Measurements from ENCODE around the gene ENDOG.
A peak's percentile ranks its signal among the peaks of the same experiment; 100 is the strongest.
"Not testable (repeated sequence)": the region's sequence is repeated elsewhere in the genome, so short reads cannot be mapped to it uniquely, and the experiment has no call there.

Gene ENDOG

DNA sequence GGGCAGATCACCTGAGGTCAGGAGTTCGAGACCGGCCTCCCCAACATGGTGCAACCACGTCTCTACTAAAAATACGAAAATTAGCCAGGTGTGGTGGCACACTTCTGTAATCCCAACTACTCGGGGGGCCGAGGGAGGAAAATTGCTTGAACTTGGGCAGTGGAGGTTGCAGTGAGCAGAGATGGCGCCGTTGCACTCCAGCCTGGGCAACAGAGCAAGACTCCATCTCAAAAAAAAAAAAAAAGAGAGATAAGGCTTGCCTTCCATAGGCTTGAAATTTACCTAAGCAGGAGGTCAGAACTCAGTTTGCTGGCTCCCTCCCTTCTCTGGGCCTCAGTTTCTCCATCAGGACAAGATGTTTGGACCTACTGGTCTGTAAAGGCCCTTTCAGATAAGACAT is 10.0 kb downstream of the ENDOG start:
- DNase-seq (ENCODE audit: low read depth in 1 of 2, low spot score in 1 of 2): no peak

DNA sequence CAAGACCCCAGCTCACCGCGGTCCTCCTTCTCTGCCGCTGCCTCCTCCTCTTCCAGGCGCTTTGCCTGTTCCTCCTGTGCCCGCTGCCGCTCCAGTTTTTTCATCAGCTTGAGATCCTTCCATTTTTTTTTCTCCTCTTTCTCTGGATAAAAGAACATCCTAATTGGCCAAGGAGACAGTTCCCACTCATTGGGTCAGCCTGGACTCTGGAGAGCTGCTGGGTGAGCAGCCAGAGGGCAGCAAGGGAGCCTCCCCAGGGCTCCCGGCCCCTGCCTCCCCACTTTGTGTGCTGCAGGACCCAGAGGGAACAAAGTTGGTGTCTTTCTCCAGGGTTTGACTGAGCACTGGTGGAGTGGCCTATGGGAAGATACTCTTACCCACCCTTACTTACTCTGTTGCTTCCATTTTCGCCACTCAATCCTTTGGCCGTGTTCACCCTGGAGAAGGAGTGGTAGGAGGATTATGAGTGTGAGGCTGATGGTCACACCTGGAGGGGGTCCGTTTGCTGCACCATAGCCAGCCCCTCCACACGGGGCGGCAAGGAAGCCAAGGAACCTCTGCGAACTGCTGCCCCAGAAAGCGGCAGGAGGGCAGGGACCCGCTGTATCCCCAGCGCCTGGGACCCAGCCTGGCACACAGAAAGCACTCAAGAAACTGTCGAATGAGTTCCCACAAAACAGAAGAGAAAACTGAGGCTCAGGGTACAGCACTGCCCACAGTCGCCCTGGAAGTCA is 10.6 kb downstream of the ENDOG start:
- DNase-seq (ENCODE audit: low read depth in 1 of 2, low spot score in 1 of 2): no peak

DNA sequence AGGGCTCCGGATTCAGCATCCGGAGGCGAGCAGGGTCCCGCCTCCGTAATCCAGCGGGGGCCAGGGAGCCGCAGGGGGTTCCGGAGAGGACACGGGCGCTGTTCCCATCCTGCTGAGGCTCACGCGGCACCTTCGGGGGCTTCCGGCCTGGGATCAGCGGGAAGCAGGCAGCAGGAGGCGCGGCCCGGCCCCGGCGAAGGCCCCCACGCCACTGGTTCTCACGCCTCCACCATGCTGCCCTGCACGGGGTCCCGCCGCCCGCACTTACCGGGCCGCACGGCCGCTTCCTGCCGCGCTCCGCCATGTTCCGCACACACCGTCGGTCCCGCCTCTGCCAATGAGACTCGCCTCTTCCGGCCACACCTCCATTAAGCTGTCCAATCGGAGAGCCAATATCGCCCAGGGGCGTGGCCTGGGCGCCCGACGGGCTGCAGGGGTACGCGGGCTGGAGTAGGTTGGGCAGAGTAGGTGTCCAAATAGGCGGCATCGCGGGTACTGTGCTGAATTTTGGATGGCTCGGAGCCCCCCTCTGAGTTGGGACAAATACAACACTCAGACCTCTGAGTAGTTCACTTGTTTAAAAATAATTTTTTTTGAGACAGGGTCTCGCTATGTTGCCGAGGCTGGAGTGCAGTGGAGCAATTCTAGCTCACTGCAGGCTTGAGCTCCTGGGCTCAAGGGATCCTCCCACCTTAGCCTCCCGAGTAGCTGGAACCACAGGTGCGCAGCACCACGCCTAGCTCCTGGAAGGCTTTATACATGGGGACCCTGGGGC is 11.4 kb downstream of the ENDOG start, which contains the start of gene SPOUT1:
Gene SPOUT1 (minus strand): TSS at position 318 of the 775 bp plus-strand sequence. CDS start 14 bp downstream, at position 304.
- peak; percentile 86 to 93 for DNase-seq (ENCODE audit: low read depth in 1 of 2, low spot score in 1 of 2)

DNA sequence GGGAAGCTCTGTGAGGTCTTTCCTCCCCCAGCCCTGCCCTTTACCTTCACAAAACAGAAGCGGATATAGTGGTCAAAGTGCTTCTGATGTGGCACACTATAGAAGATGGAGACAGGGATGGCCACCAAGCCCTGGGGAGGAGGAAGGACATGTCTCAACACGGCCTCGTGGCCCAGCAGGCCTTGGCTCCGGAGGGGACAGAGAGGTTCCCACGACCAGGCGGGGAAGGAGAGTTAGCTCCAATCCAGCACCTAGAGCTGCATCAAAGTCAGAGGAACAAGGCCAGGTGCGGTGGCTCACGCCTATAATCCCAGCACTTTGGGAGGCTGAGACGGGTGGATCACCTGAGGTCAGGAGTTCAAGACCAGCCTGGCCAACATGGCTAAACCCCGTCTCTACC is 15.4 kb downstream of the ENDOG start:
- DNase-seq (ENCODE audit: low read depth in 1 of 2, low spot score in 1 of 2): no peak

DNA sequence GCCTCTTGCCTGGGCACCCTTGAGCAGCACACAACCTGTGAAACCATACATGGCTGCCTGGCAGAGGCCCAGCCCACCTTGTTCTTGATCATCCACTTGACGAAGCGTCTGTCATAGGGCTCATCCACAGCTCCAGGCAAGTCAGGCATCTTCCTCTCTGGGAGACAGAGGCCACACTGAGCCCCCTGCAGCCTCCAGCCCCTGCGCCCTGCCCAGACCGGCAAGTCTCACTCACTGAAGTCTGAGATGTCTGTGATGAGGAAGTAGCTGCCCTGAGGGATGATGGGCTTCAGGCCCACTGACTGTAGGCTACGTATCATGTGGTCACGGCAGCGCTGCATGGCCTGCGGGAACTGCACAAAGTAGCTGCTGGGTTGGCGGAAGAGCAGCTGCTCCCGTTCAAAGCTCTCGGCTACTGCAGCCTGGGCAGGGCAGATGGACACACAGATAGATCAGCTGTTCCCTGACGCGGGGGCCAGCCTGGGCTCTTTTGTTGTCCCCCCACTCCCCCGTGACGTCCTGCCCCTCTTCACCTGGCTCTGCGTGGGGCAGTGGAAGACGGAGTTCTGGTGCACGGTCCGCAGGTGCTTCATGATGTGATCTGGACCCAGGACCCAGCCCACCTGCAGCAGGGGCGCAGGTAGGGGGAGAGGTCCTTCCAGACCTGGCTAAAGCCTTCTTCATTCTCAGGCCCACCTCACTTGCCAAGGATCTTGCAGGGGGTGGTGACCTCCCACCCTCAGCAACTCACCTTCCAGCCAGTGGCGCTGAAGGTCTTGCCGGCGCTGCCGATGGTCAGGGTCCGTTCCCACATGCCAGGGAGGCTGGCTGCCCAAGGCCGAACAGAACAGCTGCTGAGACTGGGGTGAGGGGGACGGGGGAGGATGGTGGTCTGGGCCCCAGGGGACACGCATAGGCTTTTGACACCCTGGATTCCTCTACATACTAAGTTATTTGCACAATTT is 17.2 kb downstream of the ENDOG start:
- DNase-seq (ENCODE audit: low read depth in 1 of 2, low spot score in 1 of 2): no peak

DNA sequence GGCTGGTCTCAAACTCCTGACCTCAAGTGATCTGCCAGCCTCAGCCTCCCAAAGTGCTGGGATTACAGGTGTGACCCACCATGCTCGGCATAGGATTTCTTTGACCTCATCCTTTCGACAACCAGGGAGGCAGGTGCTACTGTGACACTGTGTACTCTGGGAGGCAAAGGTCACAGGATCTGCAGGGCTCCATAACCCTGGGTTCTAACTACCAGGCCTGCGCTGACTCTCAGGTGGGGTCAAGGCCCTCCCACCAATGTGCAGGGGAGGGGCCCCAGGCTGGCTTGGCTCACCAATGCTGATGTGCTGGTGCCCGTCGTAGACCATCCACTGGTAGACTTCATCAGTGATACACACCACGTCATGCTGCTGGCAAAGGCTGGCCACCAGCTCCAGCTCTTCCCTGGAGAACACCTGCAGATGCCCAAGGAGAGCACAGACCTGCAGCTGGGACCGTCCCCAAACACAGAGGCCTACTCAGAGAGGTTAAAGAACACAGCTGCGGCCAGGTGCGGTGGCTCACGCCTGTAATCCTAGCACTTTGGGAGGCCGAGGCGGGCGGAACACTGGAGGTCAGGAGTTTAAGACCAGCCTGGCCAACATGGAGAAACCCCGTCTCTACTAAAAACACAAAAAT is 18.3 kb downstream of the ENDOG start:
- DNase-seq (ENCODE audit: low read depth in 1 of 2, low spot score in 1 of 2): no peak

DNA sequence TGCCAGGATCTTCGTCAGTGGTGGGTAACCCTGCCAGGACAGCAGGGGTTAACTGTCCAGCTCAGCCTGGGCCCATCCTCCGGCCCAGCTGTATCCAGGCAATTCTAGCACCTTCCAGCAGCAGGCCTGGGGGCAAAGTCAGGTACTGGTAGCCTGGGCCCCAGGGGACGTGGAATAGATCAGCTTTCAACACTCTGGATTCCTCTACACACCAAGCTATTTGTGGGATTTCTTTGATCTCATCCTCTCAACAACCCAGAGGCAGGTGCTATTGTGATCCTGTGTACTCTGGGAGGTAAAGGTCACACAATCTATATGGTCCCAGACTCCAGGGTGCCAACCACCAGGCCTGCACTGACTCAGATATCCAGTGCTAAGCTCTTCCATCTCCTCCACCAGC is 20.0 kb downstream of the ENDOG start:
- DNase-seq (ENCODE audit: low read depth in 1 of 2, low spot score in 1 of 2): no peak

DNA sequence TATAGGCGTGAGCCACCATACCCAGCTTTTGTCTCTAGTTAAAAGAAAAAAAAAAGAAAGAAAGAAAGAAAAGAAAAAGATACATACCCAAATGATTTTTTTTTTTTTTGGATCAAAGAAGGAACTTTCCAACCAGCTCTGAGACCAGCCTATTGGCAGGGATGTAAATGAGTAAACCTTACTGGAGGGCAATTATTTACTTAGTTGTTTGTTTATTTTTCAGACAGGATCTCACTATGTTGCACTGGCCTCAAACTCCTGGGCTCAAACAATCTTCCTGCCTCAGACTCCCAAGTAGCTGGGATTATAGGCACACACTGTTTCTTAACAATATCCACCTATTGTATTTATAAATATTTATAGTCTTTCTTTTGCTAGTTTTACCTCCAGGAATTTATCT is 22.2 kb downstream of the ENDOG start:
- DNase-seq (ENCODE audit: low read depth in 1 of 2, low spot score in 1 of 2): no peak

DNA sequence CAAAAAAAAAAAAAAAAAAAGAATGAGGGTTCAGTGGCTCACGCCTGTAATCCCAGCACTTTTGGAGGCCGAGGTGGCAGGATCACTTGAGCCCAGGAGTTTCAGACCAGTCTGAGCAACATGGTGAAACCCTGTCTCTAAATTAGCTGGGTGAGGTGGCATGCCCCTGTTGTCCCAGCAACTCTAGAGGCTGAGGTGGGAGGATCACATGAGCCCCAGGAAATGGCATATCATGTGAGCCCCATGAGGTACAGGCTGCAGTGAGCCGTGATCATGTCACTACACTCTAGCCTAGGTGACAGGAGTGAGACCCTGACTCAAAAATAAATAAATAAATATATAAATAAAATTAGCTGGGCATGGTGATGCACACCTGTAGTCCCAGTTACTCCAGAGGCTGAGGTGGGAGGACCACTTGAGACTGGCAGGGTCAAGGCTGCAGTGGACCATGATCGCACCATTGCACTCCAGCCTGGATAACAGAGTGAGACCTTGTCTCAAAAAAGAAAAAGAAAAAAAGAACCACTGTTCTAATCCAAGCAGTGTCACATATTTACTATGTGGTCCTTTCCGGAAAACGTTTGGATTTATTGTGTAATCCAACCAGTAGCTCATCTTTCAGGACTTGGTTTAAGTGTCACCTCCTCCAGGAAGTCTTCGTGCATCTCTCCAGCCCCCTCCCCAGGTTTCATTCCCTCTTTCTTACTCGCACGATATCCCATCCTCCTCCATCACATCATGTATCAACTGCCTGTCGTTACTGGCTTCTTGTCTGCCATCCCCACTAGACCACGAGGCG is 23.6 kb downstream of the ENDOG start:
- DNase-seq (ENCODE audit: low read depth in 1 of 2, low spot score in 1 of 2): no peak

DNA sequence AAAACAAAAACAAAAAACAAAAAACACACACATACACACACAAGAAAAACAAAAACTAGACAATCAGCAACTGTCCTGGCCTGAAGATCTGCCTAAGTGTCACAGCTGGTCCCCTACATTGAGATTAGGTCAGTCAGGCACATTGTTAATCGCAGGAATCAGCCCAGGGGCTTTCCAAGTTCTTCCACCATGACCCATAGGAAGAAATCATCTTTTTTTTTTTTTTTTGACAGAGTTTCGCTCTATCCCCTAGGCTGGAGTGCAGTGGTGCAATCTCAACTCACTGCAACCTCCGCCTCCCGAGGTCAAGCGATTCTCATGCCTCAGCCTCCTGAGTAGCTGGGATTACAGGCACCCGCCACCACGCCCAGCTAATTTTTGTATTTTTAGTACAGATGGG is 24.9 kb downstream of the ENDOG start:
- DNase-seq (ENCODE audit: low read depth in 1 of 2, low spot score in 1 of 2): not testable (repeated sequence)

DNA sequence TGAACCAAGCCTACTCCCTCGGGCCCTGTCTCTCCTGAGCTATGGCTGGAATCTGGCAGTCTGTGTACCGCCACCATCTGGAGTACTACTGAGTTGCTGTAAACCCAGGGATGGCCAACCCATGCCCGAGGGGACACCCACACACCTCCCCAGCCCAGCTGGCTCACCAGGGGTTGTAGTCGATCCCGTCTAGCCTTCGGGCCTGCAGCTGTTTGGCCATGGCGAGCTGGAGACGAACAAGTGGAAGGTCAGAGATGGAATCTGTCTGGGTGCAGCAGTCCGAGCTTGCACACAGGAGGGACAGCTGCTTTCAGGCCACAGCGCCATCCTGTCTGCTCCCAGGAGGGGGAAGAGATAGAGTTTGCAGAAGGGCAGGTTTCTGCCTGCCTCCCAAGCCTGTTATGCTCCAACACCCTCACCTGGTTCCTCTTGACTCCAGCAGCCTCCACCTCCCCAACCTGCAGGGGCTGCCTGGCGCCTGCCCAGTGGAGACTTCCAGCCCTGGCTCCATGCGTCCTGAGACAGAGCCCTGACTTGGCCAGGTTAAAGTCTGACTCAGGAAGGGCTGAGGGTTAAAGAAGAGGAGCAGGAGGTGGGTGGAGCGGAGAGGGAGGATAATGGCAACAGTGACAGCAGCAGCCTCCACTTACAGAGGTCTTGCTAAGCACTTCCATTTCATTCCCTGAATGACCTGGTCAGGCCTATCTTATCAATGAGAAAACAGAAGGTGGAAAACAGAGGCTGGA is 27.1 kb downstream of the ENDOG start:
- DNase-seq (ENCODE audit: low read depth in 1 of 2, low spot score in 1 of 2): no peak

DNA sequence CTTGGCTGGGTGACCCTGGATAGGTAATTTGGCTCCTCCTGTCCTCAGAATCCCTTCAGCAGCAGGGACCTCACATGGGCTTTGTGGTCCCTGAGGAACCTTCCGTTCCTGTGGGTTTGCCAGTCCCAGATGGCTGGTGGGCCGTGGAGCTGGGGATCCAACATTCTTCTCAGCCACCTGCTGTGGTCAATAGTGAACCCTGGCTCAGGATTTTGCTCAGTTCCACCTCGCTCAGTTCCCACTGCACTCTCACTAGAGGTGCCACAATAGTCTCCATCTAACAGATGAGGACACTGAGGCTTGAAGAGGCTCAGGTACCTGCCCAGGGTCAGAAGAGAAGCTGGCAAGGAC is 28.4 kb downstream of the ENDOG start:
- DNase-seq (ENCODE audit: low read depth in 1 of 2, low spot score in 1 of 2): no peak

DNA sequence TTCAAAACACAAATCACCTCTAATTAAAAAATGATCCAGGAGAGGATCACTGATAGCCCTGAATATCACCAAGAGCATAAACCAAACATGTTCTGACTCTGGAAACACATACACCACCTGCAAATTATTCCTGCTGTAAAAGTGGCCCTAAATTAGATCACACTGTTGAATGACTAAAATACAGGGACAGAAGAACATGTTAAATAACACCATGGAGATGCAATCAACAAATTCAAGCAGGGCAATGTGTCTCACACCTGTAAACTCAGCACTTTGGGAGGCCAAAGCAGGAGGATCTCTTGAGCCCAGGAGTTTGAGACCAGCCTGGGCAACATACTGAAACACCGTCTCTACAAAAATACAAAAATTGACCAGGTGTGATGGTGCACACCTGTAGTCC is 29.5 kb downstream of the ENDOG start:
- DNase-seq (ENCODE audit: low read depth in 1 of 2, low spot score in 1 of 2): no peak

DNA sequence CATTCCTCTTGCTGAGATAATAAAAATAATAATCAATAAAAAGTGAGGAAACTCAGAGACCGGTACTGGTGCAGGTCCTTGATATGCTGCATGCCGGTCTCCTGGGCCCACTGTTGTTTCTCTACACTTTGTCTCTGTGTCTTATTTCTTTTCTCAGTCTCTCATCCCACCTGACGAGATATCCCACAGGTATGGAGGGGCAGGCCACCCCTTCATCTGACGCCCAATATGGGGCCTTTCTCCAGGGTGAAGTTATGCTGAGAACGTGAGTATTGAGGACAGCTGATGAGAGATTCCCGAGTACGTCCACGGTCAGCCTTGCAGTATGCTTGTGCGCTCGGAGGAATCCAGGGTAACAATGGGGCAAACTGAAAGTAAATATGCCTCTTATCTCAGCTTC is 32.7 kb downstream of the ENDOG start:
- DNase-seq (ENCODE audit: low read depth in 1 of 2, low spot score in 1 of 2): not testable (repeated sequence)

DNA sequence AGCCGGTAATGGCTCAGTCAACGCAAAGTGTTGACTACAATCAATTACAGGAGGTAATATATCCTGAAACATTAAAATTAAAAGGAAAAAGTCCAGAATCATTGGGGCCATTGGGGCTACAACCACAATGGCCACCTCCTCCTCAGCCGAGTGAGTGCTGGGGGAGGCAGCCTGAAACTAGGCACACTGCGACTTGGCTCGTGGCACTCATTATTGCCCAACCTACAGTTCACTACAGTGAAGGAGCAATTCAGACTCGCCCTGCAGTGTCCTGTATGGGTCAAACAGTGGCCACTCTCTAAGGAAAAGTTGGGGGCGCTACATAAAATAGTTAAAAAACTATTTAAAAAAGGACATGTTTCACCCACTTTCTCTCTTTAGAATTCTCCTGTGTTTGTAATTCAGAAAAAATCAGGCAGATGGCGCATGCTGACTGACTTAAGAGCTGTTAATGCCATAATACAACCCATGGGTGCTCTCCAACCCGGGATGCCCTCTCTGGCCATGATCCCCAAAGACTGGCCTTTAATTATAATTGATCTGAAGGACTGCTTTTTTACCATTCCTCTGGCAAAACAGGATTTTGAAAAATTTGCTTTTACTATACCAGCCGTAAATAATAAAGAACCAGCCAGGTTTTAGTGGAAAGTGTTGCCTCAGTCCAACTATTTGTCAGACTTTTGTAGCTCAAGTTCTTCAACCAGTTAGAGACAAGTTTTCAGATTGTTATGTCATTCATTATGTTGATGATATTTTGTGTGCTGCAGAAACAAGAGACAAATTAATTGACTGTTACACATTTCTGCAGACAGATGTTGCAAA is 33.7 kb downstream of the ENDOG start:
- not testable (repeated sequence) for DNase-seq (ENCODE audit: low read depth in 1 of 2, low spot score in 1 of 2)

DNA sequence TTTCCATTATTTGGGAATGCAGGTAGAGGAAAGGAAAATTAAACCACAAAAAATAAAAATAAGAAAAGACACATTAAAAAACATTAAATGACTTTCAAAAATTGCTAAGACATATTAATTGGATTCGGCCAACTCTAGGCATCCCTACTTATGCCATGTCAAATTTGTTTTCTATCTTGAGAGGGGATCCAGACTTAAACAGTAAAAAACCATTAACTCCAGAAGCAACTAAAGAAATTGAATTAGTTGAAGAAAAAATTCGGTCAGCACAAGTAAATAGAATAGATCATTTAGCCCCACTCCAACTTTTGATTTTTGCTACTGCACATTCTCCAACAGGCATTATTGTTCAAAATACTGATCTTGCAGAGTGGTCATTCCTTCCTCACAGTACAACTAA is 34.3 kb downstream of the ENDOG start:
- DNase-seq (ENCODE audit: low read depth in 1 of 2, low spot score in 1 of 2): not testable (repeated sequence)

DNA sequence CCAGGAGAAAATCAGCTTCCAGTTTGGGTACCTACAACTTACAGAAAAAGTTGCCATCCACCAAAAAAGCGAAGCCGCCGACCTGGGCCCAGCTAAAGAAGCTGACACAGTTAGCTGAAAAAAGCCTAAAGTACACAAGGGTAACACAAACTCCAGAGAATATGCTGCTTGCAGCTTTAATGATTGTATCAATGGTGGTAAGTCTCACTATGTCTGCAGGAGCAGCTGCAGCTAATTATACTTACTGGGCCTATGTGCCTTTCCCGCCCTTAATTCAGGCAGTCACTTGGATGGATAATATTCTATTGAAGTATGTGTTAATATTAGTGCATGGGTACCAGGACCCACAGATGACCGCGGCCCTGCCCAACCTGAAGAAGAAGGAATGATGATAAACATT is 36.2 kb downstream of the ENDOG start:
- DNase-seq (ENCODE audit: low read depth in 1 of 2, low spot score in 1 of 2): not testable (repeated sequence)

DNA sequence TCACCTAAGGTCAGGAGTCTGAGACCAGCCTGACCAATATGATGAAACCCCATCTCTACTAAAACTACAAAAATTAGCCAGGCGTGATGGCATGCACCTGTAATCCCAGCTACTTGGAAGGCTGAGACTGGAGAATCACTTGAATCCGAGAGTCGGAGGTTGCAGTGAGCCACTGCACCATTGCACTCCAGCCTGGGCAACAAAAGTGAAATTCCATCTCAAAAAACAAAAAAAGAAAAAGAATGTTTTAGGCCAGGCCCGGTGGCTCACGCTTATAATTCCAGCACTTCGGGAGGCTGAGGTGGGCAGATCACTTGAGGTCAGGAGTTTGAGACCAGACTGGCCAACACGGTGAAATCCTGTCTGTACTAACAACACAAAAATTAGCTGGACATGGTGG is 40.2 kb downstream of the ENDOG start:
- DNase-seq (ENCODE audit: low read depth in 1 of 2, low spot score in 1 of 2): not testable (repeated sequence)

DNA sequence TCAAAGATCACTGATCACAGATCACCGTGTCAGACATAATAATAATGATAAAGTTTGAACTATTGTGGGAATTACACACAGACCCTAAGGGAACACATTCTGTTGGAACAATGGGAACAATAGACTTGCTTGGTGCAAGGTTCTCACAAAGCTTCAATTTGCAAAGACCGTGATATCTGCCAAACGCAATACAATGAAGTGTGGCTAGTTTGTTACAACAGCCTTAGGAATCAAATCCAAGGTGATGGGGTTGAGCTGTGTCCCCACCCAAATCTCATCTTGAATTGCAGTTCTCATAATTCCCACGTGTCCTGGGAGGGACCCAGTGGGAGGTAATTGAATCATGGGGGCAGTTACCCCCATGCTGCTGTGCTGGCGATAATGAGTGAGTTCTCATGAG is 42.6 kb downstream of the ENDOG start:
- no peak for DNase-seq (ENCODE audit: low read depth in 1 of 2, low spot score in 1 of 2)

Measured in activated CD4-positive, alpha-beta T cell treated with anti-CD3 and anti-CD28 coated beads, Interleukin-2, amount 50 U/mL, for 24 hours (primary cell).